IPS DF 4.7 (cell line): ENCODE measurements around the gene DSTYK.

Experiments used
- DNase-seq: peaks from one replicate; pipeline ENCODE4 v3.0.0-alpha.2; 2013; ENCODE audit warnings: low spot score; ENCODE audit errors: extremely low read depth

The DSTYK gene

GRCh38 chr1:205211169-205211838 is at the start of gene DSTYK:
TSS of gene DSTYK (minus strand) at chr1:205211702. CDS start at chr1:205211535, 167 bp downstream.
- DNase-seq = peak; percentile 87

GRCh38 chr1:205259998-205260397 is 48.5 kb upstream of the DSTYK start:
- no peak for DNase-seq

- no peak for DNase-seq
Measured at GRCh38 chr1:205259324-205259832, 47.9 kb upstream of the DSTYK start.

GRCh38 chr1:205258719-205259118 is 47.2 kb upstream of the DSTYK start:
- DNase-seq = no peak

- no peak for DNase-seq
Measured at GRCh38 chr1:205258261-205258691, 46.8 kb upstream of the DSTYK start.

- DNase-seq = no peak
Measured at GRCh38 chr1:205257735-205258134, 46.2 kb upstream of the DSTYK start.

- DNase-seq = no peak
Measured at GRCh38 chr1:205256951-205257625, 45.6 kb upstream of the DSTYK start.

GRCh38 chr1:205255941-205256780 is 44.7 kb upstream of the DSTYK start:
- no peak for DNase-seq

- no peak for DNase-seq
Measured at GRCh38 chr1:205251576-205251975, 40.1 kb upstream of the DSTYK start.

- no peak for DNase-seq
Measured at GRCh38 chr1:205250699-205251098, 39.2 kb upstream of the DSTYK start.

- DNase-seq = no peak
Measured at GRCh38 chr1:205249651-205250050, 38.1 kb upstream of the DSTYK start.

GRCh38 chr1:205248793-205249601 is 37.5 kb upstream of the DSTYK start:
- DNase-seq = no peak

GRCh38 chr1:205247130-205247921 is 35.8 kb upstream of the DSTYK start:
- no peak for DNase-seq

GRCh38 chr1:205246351-205247119 is 35.0 kb upstream of the DSTYK start:
- no peak for DNase-seq

- DNase-seq = no peak
Measured at GRCh38 chr1:205245096-205245495, 33.6 kb upstream of the DSTYK start.

GRCh38 chr1:205244384-205244783 is 32.9 kb upstream of the DSTYK start:
- no peak for DNase-seq

- DNase-seq = no peak
Measured at GRCh38 chr1:205243350-205244191, 32.1 kb upstream of the DSTYK start.

- DNase-seq = no peak
Measured at GRCh38 chr1:205241366-205242030, 30.0 kb upstream of the DSTYK start.
